Left lung (tissue), 10 donors: ENCODE data around the gene PRRT4. TPM values are rescaled to one million over a fixed set of nuclear protein-coding genes. Genes with fewer than 3 reads are reported as not detected.

Experiments used
- ATAC-seq: fragments of 200-7000 bp; cut with Tn5 transposase; one replicate; pipeline ENCODE4 v1.9.1; 2020; ENCODE audit warnings: moderate library complexity
- DNase-seq, 4 donors: peaks; one replicate each; pipeline ENCODE4 v3.0.0-alpha.2; 2013 to 2020
- H3K27ac ChIP-seq, 2 donors: fragments of 200-600 bp; sonication (generic) in 1 of 2; one replicate each; pipeline versions ENCODE4 v1.5.0 to v1.8.0; 2020 to 2021
- H3K27me3 ChIP-seq, 2 donors: fragments of 200-600 bp; sonication (generic) in 1 of 2; one replicate each; pipeline versions ENCODE4 v1.5.0 to v1.8.0; 2020 to 2021
- H3K36me3 ChIP-seq, 2 donors: fragments of 200-600 bp; sonication (generic) in 1 of 2; one replicate each; pipeline versions ENCODE4 v1.5.0 to v1.8.0; 2020 to 2021
- H3K4me1 ChIP-seq, 2 donors: fragments of 200-600 bp; one replicate each; pipeline ENCODE4 v1.8.0; 2021
- H3K4me3 ChIP-seq, 2 donors: fragments of 200-600 bp; sonication (generic) in 1 of 2; one replicate each; pipeline versions ENCODE4 v1.5.0 to v1.8.0; 2020 to 2021; ENCODE audit warnings: mild to moderate bottlenecking in 1 of 2
- H3K9me3 ChIP-seq, 2 donors: fragments of 200-600 bp; sonication (generic) in 1 of 2; one replicate each; pipeline versions ENCODE4 v1.5.0 to v1.8.0; 2020 to 2021
- CTCF ChIP-seq, 2 donors: fragments of 200-600 bp; sonication (generic) in 1 of 2; IDR thresholded peaks; one replicate each; pipeline versions ENCODE4 v1.5.0 to v1.8.0; 2021; ENCODE audit warnings: antibody characterized with exemption in 2 of 2
- intact Hi-C, 2 donors: fragments of 100-400 bp; cut with DNase I; formaldehyde crosslinking; loops; one replicate each; pipeline versions ENCODE4 v1.11.2 to v1.14.2; 2022
- polyA plus RNA-seq, 6 donors: library from polyadenylated mRNA; unstranded; fragments of 120-200 nt; gene quantifications; one replicate each; pipeline ENCODE4 v1.2.1, GENCODE V29; 2013; ENCODE audit not compliant: insufficient read length in 6 of 6
- total RNA-seq, 2 donors: library from RNA; stranded (reverse); fragmentation: NEBNext Ultra II Directional; extraction: Animal tissue kit (Norgen Biotek cat#: 25700); gene quantifications; one replicate each; pipeline ENCODE4 v1.2.1, GENCODE V29; 2021
- donor health status: DM: no; HTN: yes; CAD: no.
- donor health status: DM: no; HTN: no; CAD: no.

Gene PRRT4
- total and polyA plus RNA-seq, 8 donors: 0.42 to 3.8 (median 2.7) TPM

- peaks cover 26 to 56% of the 10 kb centered on the region in 2 donors for H3K4me1 ChIP-seq
- ATAC-seq: no peak
Observed at GRCh38 chr7:128404886-128405470, 43.5 kb upstream of the PRRT4 start.

GRCh38 chr7:128404143-128404681 lies 42.7 kb upstream of the PRRT4 start:
- peaks cover 0 to 42% of the 10 kb centered on the region in 2 donors for H3K36me3 ChIP-seq
- no peaks in the 10 kb centered on the region for H3K27me3 ChIP-seq
- peak overlapping the region in 1 of 2 donors; percentile 76 for H3K4me3 ChIP-seq
- no peaks in the 10 kb centered on the region for H3K9me3 ChIP-seq
- TF ChIP-seq CTCF (IDR thresholded peaks at IDR 0.05): no peak
- intact Hi-C loops: no loop called here
- no peak for ATAC-seq
- DNase-seq: no peak
- no peak overlapping the region for H3K27ac ChIP-seq
- peaks cover 26 to 53% of the 10 kb centered on the region in 2 donors for H3K4me1 ChIP-seq

More at GRCh38 chr7:128404886-128405470, 43.5 kb upstream of the PRRT4 start:
- intact Hi-C loops: no loop called here
- peak overlapping the region in 1 of 2 donors; percentile 65 for H3K27ac ChIP-seq
- peaks cover 0 to 34% of the 10 kb centered on the region in 2 donors for H3K36me3 ChIP-seq
- no peak for TF ChIP-seq CTCF (IDR thresholded peaks at IDR 0.05)
- no peaks in the 10 kb centered on the region for H3K27me3 ChIP-seq
- no peaks in the 10 kb centered on the region for H3K9me3 ChIP-seq
- no peak for DNase-seq
- peak overlapping the region; percentile 67 to 76 for H3K4me3 ChIP-seq

GRCh38 chr7:128403676-128404075 lies 42.2 kb upstream of the PRRT4 start:
- Histone ChIP-seq H3K27me3 (no peaks in the 10 kb centered on the region), H3K4me3 (no peak overlapping the region), H3K27ac (no peak overlapping the region), H3K9me3 (no peaks in the 10 kb centered on the region), H3K4me1 (peaks cover 24 to 48% of the 10 kb centered on the region in 2 donors), H3K36me3 (peaks cover 0 to 47% of the 10 kb centered on the region in 2 donors)
- intact Hi-C loops: no loop called here
- DNase-seq: no peak
- ATAC-seq: no peak
- no peak for TF ChIP-seq CTCF (IDR thresholded peaks at IDR 0.05)

- H3K4me3 ChIP-seq: no peak overlapping the region
- DNase-seq (peak in 1 of 4 donors; percentile 67), ATAC-seq (no peak)
- no peaks in the 10 kb centered on the region for H3K9me3 ChIP-seq
- H3K27me3 ChIP-seq: no peaks in the 10 kb centered on the region
- no peak overlapping the region for H3K27ac ChIP-seq
- peaks cover 0 to 61% of the 10 kb centered on the region in 2 donors for H3K36me3 ChIP-seq
- TF ChIP-seq CTCF (IDR thresholded peaks at IDR 0.05): no peak
- intact Hi-C loops: no loop called here
- H3K4me1 ChIP-seq: peaks cover 14 to 35% of the 10 kb centered on the region in 2 donors
Observed at GRCh38 chr7:128402356-128402755, 40.9 kb upstream of the PRRT4 start.

- H3K27me3 ChIP-seq: no peaks in the 10 kb centered on the region
- peaks cover 14 to 23% of the 10 kb centered on the region in 2 donors for H3K4me1 ChIP-seq
- no peak overlapping the region for H3K27ac ChIP-seq
- intact Hi-C loops: no loop called here
- H3K36me3 ChIP-seq: peaks cover 0 to 79% of the 10 kb centered on the region in 2 donors
- no peak for ATAC-seq
- no peak for TF ChIP-seq CTCF (IDR thresholded peaks at IDR 0.05)
- no peaks in the 10 kb centered on the region for H3K9me3 ChIP-seq
- H3K4me3 ChIP-seq: no peak overlapping the region
- DNase-seq: no peak
Observed at GRCh38 chr7:128400566-128400965, 39.1 kb upstream of the PRRT4 start.
